Stimulated activated CD8-positive, alpha-beta memory T cell treated with anti-CD3 and anti-CD28 coated beads, Interleukin-4, amount 100 ng/mL, for 4 hours (primary cell): Measurements from ENCODE around the gene PMEPA1.

Source experiments
- DNase-seq, 2 donors: peaks; one replicate each; pipeline ENCODE4 v3.0.0-alpha.2; 2020; ENCODE audit warnings: low read depth in 2 of 2, low spot score in 1 of 2

The PMEPA1 gene

GRCh38 chr20:57737349-57737748 is 27.5 kb upstream of the PMEPA1 start:
- no peak for DNase-seq

GRCh38 chr20:57736738-57737347 is 27.0 kb upstream of the PMEPA1 start:
- DNase-seq, result no peak

- DNase-seq, result no peak
Measured at GRCh38 chr20:57735831-57736737, 26.3 kb upstream of the PMEPA1 start.

DNA sequence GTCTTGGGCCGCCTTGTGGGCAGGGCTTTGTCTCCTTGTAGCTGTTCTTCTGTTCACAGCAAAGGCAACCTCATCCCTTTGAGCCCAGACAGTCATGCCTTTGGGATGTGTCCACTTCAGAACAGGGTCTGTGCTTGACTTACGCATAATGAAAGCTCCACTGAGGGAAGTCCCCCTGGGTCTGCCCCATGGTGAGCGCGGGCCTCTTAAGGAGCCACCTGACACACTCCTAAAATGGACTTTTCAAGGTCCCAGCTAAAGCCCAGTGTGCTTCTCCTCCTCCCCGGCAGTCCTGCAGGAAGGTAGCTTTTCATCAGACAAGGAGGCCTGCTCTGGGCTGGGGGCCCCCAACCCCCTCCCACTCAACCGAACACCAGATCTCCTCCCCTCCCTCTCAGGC is 24.9 kb upstream of the PMEPA1 start:
- DNase-seq, result no peak

DNA sequence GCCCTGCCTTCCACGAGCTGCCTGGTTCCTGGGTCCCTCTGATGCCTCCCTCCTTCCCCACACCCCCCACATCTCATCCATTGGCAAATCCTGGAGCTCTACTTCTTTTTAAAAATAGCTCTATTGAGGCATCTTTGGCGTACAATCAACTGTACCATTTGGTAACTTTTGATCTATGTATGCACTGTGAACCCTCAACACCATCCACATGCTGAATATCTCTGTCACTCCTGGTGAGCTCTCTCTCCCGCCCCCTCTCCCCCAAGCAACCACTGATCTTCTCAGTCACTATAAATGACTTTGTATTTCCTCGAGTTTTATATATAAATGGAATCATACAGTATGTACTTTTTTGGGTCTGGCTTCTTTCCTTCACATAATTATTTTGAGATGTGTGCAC is 22.4 kb upstream of the PMEPA1 start:
- no peak for DNase-seq

GRCh38 chr20:57728762-57729161 is 18.9 kb upstream of the PMEPA1 start:
- DNase-seq, result no peak

DNA sequence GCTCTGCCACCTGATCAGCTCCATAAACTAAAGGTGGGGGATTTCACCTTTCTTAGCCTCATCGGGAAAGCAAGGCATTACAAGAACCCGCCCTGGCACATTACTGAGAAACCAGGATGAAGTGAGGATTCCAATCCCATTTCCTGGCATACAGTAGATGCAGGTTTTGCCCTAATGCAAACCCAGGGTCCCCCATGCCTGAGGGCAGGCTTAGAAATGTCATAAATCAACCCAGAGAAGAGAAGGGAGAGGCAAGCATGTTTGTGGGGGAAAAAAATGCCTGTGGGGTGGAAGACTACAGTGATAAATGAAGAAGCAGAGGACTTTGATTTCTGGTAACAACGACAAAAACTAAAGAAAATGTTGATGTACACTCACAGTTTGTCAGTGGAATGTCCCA is 18.0 kb upstream of the PMEPA1 start:
- DNase-seq, result no peak

DNA sequence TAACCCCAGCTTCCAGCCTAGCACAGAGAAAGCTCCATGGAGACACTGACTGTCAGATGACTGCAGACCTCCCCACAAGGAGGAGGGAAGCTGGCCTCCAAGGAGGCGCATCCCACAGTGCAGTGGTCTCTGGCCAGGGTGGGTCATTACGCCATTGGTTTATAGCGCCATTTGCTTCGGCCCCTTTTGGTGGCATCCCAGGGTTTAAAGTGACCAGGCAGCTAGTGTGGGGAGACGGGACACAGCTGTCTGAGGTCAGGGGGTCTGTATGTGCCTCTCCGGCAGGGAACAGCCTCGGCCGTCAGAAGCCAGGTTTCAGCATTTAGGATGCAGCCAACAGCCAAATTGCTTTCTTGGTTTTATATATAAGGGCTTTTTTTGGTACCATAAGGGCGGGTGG is 15.8 kb upstream of the PMEPA1 start:
- no peak for DNase-seq

GRCh38 chr20:57724610-57725405 is 15.0 kb upstream of the PMEPA1 start:
- no peak for DNase-seq

- no peak for DNase-seq
Measured at GRCh38 chr20:57723816-57724215, 14.0 kb upstream of the PMEPA1 start.

GRCh38 chr20:57719951-57720350 is 10.1 kb upstream of the PMEPA1 start:
- no peak for DNase-seq

DNA sequence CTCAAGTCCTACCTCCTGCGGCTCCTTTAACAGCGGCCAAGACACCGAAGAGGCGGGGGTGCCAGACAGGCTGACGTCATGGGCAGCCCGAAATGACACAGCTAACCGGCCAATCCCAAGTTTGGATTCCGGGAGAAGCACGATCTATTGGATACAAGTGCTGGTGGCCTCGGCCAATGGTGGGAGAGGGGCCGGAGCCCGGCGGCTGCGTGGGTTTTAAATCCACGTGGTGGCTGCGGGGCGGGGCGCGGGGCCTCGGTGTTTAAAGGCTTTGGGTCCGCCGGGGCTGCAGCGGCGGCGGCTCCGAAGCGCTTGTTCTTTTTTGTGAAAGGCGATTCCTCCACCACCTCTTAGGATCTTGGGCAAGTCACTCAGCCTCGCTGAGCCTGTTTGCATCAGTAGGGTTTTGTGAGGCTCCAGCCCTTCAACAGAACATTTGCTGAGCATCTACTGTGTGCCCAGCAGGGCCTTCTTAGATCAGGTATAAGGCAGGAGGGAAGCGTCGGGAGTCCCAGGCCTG is 8.7 kb upstream of the PMEPA1 start:
- peak; percentile 75 to 89 for DNase-seq

GRCh38 chr20:57717797-57718196 is 8.0 kb upstream of the PMEPA1 start:
- no peak for DNase-seq

DNA sequence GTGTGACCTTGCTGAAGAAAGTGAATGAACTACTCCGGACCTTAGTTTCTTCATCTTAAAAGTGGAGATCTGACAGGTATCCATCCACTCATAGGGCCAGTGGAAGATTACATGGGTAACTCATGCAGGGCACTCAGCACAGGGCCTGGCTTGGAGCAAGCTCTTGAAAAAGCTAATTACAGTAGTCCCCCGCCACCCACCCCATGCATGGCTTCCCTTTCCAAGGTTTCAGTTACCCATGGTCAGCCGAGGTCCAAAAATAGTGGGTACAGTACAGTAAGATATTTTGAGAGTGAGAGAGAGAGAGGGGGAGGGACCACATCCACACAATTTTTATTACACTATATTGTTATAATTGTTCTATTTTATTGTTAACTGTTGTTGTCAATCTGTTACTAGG is 7.1 kb upstream of the PMEPA1 start:
- DNase-seq, result no peak

- DNase-seq, result no peak
Measured at GRCh38 chr20:57716202-57716601, 6.4 kb upstream of the PMEPA1 start.

- DNase-seq, result no peak
Measured at GRCh38 chr20:57715268-57715904, 5.6 kb upstream of the PMEPA1 start.

DNA sequence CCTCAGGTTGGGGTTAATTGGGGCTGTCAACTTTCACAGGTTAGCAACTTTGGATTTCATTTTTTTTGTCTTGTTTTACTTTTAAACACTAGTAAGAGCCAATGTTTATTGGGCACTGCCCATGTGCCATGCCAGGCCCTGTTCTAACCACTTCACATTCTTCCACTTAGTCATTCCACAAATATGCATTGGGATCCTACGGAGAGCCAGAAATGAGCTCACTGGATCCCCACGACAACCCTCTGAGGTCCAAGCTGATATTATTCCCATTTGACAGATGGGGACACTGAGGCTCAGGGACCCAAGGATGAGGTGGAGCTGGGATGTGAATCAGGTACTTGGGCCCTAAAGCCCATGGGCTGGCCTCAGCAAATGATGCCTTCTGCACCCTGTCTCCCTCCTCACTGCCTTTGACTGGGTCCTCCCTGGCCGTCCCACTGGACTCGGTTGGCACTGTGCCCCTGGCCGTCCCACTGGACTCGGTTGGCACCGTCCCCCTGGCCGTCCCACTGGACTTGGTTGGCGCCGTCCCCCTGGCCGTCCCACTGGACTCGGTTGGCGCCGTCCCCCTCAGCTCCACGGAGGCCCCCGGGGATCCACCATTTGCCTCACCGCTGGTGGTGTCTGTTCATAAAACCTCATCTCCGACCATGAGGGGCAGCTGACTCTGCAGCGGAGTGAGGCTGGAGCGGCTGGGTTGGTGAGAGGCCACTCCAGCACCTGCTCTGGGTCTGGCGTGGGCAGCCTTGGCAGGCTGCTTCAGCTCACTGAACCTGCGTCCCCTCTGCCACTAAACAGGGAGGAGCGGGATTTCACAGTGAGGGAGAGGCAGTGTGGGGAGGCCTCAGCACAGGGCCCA is 4.8 kb upstream of the PMEPA1 start:
- DNase-seq, result no peak

- DNase-seq, result no peak
Measured at GRCh38 chr20:57713951-57714350, 4.1 kb upstream of the PMEPA1 start.

- DNase-seq, result no peak
Measured at GRCh38 chr20:57713505-57713903, 3.7 kb upstream of the PMEPA1 start.

DNA sequence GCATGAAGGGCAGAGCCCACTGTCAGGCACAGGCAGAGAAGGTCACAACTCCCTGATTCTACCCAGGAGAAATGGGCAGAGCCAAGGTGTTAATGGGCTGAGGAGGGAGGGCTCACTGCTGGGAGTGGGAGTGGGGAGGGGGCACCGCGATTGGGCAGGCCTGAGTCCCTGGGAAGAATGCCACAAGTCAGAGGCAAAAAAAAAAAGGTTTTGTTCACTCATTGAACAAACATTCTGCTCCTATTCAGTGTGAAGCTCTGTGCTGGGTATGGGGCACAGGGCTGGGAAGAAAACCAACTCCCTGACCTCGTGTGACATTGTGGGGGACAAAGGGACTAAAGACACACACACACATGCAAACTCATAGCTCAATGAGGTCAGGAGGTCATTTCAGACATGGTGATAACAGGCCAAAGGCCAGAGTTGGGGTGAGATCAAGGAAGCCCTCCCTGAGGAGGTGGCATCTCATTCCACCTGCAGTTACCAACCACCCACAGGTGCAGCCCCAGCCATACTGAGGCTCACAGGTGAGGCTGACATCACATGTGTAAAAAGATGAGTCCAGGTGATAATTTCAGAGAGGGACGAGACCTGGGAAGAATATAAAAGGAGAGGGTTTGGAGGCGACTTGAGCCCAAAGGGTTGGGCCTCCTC is 3.2 kb upstream of the PMEPA1 start:
- no peak for DNase-seq
